Eye (tissue), 1 donor: Measurements from ENCODE around the gene TAF4.

Experiments used
- DNase-seq: peaks from one replicate; pipeline ENCODE4 v3.0.0-alpha.2; 2015

Gene TAF4

DNA sequence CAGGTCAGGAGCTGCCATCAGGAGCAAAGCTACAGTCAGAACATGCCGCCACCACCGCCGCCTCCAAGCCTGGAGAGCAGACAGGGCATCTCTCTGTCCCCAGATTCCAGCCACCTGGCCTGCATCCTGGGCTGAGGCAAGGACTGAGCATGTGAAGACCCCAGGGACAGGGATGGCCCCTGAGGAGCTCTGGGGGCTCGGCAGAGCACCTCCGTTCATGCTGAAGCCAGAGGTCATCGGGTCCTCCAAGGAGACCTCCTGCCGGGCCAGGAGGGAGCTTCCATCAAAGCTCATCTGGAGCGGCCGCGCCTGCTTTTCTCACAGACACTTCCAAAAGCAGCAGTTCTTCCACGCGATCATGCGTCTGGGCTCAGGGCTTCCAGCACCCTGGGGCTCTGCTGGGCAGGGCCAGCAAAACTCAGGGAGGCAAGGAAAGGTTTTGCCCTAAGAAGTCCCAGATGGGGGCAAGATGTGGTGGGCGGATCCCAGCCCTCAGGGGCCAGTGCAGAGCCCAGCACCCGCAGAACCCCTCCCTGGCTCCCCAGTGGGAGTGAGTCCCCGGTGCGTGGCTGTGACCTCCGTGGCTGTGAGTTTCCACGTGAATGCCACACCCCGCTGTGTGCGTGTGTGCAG is 138.4 kb downstream of the TAF4 start:
- no peak for DNase-seq

DNA sequence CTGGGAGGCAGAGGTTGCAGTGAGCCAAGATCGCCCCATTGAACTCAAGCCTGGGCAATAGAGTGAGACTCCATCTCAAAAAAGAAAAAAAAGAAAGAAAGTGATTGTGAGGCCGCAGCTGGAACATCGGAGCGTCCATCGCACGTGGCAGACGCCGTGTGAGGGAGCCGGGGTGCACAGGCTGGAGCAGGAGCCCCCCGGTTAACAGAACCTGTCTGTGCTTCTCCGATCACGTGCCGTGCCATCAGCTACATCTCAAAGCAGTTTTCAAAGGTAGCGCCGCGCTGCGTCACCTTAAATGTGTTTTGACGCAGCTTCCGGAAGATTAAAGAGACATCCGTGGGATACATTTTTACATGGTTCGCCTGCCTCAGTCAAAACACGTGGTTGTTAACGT is 138.9 kb downstream of the TAF4 start:
- DNase-seq: no peak

DNA sequence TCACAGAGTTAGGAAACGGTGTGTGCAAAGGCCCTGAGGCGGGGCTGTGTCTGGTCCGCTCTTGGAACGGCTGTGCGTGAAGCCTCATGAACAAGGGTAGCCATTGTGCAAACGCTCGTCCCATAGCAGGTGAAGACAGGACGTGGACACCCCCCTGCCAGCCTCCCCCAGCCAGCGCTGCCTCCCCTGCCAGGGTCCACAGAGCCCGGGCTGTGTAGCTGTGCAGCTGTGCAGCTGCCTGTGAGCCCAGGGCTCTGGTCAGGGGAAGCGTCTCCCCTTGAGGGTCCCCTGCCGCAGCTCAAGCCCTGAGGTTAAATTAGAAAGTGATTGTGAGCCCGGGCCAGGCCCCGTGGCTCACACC is 139.4 kb downstream of the TAF4 start:
- DNase-seq: no peak

DNA sequence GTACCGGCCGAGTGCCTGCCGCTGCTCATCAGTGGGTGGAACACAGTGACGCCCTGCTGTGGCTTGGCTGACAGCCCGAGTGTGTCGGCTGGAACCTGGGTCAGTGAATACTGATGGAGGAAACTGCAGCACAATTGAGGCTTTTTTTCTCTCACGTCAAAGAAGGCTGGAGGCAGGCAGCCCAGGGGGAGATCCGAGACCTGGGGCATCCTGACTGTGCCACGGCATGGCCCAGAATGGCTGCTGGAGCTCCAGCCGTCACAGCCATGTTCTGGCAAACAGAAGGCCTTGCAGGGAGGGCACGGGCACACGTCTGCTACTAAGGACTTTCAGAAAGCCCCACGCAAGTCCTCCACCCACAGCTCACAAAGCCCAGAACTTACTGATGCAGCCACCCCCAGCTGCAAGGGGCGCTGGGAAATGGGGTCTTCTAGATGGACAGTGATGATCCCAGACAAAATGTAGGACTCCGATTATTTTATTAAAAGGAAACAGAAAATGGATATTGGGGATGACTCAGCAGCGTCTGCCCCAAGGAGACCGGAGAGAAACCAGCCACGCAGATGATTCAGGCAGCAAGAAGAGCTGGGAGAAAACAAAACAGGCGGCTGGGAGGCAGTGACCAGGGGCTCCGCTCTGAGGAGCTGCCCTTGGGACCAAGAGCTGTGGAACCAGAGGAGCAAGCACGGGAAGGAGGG is 140.0 kb downstream of the TAF4 start:
- DNase-seq: no peak

DNA sequence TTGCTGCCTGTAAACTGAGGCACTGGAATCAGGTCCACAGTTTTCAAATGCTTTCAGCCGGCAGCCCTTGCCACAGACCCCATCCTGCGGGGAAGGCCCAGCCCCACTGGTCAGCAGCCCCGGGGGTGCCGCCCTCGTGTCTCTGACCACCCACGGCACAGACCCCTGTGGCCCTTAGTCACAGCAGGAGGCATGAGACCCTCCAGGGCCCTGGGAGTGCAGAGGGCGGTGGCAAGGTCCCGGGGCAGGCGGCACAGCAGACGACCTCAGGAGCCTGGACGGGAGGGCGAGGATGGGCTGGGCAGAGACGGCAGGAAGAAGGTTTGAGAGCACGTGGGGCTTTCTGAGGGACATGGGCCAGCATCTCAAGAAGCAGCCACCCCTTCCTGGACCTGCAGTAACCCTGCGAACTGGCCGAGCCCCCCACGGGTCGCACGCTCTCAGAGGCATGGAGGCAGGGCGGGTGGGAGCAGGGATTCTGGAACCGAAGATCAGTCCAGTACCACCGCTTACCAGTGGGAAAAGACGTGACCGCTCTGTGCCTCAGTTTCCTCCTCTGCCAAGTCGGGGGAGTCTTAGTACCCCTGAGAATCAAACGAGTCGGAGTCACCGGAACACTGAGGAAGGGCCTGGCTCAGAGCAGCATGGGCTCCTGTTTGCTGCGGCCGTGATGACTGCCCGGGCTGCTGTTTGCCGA is 140.7 kb downstream of the TAF4 start:
- DNase-seq: no peak
